Left colon (tissue), 2 donors: Measurements from ENCODE around the gene CYB5R3. TPM values are rescaled to one million over a fixed set of nuclear protein-coding genes. Genes with fewer than 3 reads are reported as not detected.
"Not testable (repeated sequence)": the region's sequence is repeated elsewhere in the genome, so short reads cannot be mapped to it uniquely, and the experiment has no call there.

Experiments used
- ATAC-seq: fragments of 200-7000 bp; cut with Tn5 transposase; one replicate; pipeline ENCODE4 v1.9.1; 2020; ENCODE audit warnings: mild to moderate bottlenecking, moderate library complexity
- DNase-seq, 2 donors: peaks; one replicate each; pipeline ENCODE4 v3.0.0-alpha.2; 2020
- intact Hi-C, 2 donors: fragments of 100-400 bp; cut with DNase I in 1 of 2; cut with micrococcal nuclease in 1 of 2; formaldehyde crosslinking; loops; one replicate each; pipeline versions ENCODE4 v1.11.2 to v1.14.0; 2022; cut with DNase I, micrococcal nuclease
- total RNA-seq, 2 donors: library from RNA; stranded (reverse); fragmentation: NEBNext Ultra II Directional; extraction: Animal tissue kit (Norgen Biotek cat#: 25700); gene quantifications; one replicate each; pipeline ENCODE4 v1.2.1, GENCODE V29; 2021
- donor health status: DM: no; HTN: no; CAD: no.
- donor health status: DM: yes; HTN: yes; CAD: no.

Gene CYB5R3
- total RNA-seq, 2 donors from 2014 or later = 157 to 192 TPM

DNA sequence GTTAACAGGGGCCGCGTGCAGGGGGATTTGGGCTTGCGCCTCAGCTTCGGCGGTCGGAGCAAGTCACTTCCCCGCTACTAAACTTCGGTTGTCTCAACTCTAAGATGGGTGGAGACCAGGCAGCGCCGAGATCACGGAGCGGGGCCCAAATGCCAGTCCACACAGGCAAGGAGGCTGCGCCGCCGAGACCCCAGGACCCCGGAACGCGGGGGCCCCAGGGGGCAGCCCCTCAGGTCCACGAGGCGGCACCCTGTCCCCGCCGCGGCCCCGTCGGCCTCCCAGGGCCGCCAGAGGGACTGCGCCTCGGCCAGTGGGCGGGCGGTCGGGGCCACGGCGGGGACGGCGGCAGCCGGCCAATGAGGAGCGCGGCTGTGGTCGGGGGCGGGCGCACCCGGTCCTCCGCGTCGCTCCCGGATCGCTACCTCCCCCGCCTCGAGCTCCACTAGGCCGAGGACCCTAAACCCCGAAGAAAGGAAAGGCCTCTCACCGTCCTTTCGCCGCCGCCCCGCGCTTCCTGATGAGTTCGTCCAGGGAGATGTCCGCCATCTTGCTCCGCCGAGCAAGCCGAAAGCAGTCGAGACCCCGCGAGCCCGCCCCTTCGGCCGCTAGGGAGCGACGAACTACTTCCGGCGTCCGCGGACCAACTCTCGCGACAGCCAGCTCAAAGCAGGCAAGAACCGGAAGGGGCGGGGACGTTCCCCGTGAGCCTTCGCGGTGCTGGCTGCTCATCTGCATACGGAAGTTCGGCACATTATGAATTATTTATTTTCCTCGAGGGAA is 34.7 kb downstream of the CYB5R3 start, which contains the start of gene POLDIP3:
POLDIP3 (minus strand) TSS at position 572 of the 780 bp plus-strand sequence; CDS start at position 546, 26 bp downstream.
- intact Hi-C loops = no loop called here
- peak; percentile 99 to 100 for DNase-seq
- ATAC-seq = peak; percentile 82

DNA sequence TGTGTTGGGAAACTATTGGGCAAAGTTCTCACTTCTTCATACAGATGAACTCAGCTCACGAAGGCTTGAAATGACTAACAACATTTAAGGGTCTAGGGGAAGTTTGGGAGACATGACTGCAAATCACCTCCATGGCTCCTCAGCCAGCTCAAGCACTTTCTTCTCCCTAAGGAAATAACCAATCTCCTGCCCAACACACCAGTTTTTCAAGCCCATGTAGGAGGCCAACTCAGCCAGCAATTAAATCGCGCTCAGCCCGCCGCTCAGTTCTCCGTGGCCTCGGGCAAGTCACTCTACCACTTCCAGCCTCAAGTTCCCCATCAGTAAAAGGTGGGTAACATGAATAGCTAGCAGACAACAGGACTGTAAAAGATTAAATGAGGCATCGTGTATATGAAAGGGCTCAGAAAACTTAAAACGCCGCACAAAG is 35.3 kb downstream of the CYB5R3 start:
- intact Hi-C loops = no loop called here
- no peak for DNase-seq
- ATAC-seq = peak; percentile 3

DNA sequence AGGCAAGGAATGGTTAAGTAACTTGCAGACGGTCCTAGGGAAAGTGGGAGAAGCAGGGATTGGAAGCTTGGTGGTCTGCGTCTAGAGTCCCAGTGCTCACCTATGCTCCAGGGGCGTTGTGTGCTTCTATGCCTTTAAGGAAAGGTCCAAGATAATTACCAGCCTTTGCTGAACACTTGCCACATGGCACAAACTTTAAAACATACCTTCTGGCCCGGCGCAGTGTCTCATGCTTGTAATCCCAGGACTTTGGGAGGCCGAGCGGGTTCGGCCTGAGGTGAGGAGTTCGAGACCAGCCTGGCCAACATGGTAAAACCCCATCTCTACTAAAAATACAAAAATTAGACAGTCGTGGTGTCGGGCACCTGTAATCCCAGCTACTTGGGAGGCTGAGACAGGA is 36.9 kb downstream of the CYB5R3 start:
- intact Hi-C loops = no loop called here
- ATAC-seq (no peak), DNase-seq (no peak)

DNA sequence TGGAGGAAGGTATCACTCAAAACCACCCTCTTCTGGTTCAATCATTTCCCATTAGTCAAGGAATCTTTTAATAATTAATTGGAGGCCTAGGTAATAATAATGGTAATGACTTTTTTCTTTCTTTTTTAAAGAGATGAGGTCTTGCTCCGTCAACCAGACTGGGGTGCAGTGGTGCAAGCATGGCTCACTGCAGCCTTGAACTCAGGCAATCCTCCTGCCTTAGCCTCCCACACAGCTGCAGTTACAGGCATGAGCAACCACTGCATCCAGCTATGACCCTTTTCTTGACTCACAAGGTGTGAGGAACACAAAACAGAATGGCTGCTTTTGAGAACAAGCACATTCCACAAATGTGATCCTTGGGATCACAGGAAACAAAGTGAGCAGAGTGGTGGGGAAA is 38.1 kb downstream of the CYB5R3 start:
- ATAC-seq (no peak), DNase-seq (no peak)
- intact Hi-C loops = no loop called here

DNA sequence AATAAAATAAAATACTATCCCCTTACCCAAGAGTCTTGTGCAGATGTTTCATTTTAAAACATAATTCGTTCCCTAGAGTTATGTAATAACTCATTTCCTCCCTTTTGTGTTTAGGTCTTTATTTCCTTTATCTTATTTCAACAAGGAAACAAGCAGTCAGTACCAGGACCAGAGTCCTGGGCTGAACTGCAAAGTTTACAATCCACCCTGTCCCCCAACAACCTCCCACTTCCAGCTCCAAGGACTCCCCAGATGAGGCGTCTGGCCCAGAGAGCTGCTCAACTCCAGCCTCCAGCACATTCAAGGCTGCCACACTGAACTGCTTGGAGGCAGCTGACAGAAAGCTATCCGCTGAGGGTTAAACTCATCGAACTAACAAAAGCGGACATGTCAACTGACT is 39.0 kb downstream of the CYB5R3 start:
- DNase-seq = no peak
- ATAC-seq = no peak
- intact Hi-C loops = no loop called here

DNA sequence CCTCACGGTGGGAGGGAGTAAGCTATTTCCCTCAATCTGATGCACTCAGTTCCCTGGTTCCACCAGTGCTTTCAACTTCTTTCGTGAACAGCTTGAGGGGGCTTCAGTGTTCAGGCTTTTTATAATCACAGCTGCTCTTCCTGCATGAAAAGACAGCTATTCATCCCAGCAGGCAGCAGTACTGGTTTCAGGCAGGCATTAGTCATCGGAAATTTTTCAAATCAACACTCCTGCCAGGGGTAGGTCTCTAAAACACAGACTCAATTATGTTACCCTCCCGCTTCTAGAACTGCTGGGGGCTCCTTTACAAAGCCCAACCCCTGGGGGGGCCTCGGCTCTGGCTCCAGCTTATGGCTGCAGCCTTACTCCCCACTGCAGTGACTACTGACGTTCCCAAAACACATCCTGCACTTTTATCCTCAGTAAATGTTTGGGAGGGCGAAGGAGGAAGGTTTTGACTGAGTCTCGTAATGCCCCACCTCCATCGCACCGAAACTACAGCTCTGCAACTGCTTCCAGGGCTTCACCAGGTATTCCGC is 40.3 kb downstream of the CYB5R3 start:
- DNase-seq (no peak), ATAC-seq (no peak)
- intact Hi-C loops = no loop called here

DNA sequence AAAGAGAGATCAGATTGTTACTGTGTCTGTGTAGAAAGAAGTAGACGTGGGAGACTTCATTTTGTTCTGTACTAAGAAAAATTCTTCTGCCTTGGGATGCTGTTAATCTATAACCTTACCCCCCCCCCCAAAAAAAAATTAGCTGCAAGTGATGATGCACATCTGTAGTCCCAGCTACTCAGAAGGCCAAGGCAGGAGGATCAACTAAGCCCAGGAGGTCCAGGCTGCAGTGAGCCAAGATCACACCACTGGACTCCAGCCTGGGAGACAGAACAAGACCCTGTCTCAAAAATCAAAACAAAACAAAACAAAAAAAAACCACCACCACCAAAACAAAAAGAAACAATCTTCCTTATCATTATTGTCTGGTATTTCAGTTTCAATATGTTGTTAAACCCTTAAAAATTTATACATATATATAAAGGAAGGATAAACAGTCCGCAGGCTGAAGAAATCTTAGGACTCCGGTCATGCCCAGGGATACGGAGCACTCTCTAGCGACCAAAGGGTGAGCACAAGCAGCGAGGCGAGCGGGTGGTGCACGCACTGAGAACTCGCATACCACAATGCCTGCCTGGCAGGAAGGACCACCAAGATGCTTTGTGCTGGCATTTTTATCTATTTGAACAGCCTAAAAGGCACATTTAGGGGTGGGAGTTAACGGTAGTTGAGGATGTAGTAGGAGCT is 40.9 kb downstream of the CYB5R3 start:
- intact Hi-C loops = no loop called here
- DNase-seq (no peak), ATAC-seq (no peak)

DNA sequence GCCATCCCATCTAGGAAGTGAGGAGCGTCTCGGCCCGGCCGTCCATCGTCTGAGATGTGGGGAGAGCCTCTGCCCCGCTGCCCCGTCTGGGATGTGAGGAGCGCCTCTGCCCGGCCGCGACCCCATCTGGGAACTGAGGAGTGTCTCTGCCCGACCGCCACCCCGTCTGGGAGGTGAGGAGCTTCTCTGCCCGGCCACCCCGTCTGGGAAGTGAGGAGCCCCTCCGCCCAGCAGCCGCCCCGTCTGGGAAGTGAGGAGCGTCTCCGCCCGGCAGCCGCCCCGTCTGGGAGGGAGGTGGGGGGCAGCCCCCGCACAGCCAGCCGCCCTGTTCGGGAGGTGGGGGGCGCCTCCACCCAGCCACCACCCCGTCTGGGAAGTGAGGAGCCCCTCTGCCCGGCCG is 41.6 kb downstream of the CYB5R3 start:
- ATAC-seq, DNase-seq, intact Hi-C loops: not testable (repeated sequence)

DNA sequence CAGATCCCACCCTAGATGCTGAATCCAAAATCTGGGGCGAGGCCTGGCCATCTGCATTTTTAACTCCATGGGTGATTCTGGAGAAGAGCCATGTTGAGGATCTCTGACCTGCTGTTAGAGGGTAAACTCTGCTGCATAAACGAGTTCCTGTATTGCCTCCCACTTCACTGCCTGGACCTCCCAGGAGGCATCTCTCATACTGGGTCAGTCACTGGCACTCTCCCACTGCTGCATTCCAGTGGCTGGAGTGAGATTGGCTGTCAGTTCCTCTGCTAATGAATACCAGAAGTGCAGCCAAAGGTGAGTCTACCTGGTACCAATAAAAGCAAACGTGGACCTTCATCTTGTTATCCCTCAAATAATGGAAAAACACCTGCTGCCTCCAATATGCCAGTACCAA is 44.8 kb downstream of the CYB5R3 start:
- intact Hi-C loops = no loop called here
- ATAC-seq (peak; percentile 16), DNase-seq (no peak)

DNA sequence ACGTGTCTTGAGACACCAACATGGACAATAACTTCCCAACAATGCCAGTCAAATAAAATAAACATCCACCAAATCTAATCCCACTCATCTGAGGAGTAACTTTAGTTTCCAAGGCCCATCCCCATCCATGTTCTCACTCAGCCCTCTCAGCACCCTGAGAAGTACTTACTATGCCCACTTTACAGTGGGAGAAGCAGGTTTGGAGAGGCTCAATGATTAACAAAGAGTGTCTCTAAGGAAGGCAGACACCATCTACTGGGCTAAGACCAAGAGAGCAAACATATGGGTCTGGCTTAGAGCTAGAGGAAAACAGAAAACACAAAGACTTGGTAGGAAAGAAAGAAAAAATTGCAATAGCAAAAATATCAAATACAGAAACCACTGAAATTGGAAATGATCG is 45.8 kb downstream of the CYB5R3 start:
- intact Hi-C loops = no loop called here
- DNase-seq = no peak
- ATAC-seq = no peak

DNA sequence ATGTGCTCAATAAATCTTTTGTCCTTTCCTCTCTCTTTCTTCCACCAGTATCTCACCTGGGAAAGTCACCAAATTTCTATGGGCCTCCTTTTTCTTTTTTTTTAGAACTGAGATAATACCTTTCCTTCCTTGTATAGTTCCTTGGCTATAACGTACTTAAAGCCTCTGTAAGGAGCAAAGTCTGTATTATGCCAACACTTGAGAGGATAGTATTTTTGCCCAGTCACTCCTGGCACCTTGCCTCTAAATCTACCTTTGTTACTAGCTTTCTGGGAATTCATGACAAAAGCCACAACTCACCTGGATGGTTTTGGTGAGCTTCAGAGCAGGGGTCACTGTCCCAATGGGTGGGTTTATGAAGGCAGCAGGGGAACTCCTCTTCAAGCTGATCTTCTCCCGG is 46.7 kb downstream of the CYB5R3 start:
- DNase-seq = no peak
- ATAC-seq = peak; percentile 76
- intact Hi-C loops = no loop called here

DNA sequence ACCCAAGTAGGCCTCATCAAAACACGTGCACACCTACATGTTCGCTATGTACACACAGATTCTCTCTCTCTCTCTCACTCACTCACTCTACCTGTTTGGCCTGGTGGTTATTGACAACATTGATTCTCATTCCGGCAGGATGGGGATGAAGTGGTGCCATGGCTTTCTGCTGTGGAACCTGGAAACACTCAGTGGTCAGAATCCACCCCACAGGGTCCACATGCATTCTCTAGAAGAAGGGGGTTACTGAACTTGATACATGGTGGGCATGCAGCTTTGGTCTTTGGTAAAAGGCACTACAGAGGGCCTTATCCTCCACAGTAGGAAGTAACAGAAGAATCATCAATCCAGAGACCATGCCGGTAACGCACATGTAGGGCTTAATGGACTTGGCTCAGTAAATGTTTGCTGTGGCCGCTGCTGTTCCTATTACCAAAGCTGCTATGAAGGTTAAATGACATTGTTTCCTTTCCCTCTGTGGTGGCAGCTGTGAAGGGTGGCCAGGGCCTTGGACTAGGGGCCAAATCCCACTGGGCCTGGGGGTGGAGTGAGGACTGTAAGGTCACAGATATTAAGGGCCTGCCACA is 47.2 kb downstream of the CYB5R3 start:
- ATAC-seq (peak; percentile 50), DNase-seq (no peak)
- intact Hi-C loops = no loop called here

DNA sequence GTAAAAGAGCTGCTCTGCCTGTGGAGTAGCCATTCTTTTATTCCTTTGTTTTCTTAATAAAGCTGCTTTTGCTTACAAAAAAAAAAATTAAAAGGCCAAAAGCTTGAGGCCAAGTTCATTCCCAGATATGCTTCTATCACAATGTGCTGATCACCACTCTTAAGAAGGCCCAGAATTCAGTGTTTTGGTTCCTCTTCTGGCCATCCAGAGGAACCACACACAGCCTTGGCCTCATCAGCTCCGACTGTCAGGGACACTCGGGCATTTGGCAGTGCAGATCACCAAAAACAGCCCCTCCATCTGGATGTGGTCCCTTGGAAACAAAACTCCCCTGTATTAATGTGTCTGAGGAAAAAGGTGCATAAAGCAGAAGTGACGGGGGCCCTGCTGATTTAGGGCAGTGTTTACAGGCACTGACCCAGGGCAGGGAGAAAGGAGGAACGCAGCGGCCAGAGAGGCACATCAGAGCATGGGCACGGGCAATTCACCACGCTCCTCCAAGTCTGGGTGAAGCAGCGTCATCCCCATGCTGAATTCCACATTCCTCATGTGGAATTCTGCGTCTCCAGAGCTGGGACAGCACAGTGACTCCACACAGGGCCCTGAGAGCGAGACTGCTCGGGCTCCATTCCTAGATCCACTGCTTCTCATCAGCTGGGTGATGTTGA is 52.2 kb downstream of the CYB5R3 start:
- intact Hi-C loops = no loop called here
- no peak for DNase-seq
- no peak for ATAC-seq

DNA sequence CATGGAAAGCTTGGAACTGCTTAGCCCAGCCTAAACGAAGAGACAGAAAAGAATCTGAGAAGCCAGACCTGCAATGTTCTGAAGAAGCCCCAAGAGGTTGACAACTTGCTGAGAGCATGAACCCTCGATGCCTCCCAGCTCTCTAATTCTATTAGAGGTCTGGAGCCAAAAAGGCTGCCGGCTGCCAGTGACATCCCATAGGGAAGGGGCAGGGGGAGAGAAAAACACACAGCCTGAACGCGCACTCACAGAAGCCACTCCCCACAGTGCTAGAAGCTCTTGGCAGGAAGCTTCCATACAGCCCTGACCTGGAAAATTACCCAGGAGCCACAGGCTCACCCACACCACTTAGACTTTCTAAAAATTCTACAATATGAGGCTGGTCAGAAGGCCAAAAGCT is 52.9 kb downstream of the CYB5R3 start:
- intact Hi-C loops = no loop called here
- DNase-seq = no peak
- ATAC-seq = no peak

DNA sequence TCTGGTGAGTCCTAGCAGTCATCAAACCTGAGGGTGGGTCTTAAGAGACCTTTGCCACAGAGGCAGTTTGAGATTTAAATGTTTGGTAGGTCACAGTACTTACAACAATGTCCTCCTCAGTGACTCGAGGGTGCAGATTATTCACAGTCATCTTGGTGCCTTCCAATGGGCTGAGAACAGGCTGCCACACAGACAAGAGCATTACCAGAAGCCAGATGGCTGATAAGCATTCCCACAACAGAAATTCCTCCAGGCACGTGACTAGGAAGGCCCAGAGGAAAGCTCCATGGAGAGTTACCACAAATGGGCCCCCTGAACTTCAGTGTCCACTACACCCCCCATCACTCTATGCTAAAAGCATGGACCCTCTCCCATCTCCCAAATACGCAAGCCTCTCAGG is 53.8 kb downstream of the CYB5R3 start:
- ATAC-seq = no peak
- no peak for DNase-seq
- intact Hi-C loops = no loop called here

DNA sequence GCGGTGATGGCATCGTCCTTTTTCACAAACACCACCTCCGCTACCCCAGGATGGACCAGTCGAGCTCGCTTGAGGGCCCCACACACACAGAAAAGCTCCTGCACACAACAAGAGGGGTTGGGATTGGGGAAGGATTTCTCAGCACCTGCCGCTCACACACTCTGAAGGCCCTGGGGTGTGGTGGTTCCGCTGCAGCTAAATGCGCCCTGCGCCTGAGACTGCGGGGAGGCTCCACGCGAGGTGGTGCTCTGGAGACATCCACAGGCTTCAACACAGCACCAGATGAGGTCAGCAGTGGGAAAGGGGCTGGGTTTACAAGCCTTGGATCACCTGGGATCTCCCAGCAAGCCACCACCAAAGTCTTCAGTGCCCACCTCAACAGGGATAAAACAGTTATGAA is 57.2 kb downstream of the CYB5R3 start:
- ATAC-seq = no peak

DNA sequence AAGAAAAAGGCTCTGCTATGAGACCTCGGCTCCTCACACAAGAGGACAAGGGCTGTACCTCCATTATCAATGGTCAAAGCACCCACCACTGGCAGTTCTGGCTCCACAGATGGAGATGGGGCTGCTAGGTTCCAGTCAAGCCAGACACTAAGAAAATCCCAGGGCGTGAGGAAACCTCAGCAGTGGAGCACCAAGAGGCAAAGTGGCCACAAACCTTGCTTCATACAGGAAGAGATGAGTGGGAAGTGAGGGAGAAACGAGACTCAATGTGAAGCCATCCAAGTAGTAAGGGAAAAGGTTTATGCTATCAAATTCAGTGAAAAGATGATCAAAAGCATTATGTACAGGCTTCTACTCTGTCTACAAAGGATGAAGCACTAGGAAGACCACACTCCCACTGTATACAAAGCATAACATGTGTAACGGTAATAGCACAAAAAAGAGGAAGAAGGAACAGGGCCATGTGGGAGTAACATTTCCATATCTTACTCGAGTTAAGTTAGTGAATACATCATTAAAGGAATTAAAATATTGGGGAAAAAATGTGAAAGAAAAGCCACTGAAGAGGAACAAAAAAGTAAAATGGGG is 61.5 kb downstream of the CYB5R3 start:
- no peak for ATAC-seq
- intact Hi-C loops = no loop called here

More for the DNA sequence above, 57.2 kb downstream of the CYB5R3 start:
- intact Hi-C loops = no loop called here
- DNase-seq = no peak

DNA sequence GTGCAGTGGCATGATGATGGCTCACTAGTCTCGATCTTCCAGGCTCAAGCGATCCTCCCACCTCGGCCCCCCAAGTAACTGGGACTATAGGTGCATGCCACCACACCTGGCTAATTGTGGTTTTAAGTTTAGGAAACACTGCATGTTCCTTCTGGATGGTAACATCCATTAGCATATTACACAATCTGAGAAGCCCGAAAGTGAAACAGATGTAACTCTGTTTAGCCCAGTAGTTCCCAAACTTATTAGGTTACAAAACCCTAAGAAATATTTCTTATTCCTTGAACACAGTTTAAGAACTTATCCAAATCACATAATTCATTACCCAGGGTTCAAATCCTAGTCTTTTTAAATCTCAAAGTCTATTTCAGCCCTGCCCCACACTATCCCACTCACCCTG is 62.8 kb downstream of the CYB5R3 start:
- no peak for DNase-seq
- no peak for ATAC-seq
- intact Hi-C loops = no loop called here

More for the DNA sequence above, 61.5 kb downstream of the CYB5R3 start:
- no peak for DNase-seq

DNA sequence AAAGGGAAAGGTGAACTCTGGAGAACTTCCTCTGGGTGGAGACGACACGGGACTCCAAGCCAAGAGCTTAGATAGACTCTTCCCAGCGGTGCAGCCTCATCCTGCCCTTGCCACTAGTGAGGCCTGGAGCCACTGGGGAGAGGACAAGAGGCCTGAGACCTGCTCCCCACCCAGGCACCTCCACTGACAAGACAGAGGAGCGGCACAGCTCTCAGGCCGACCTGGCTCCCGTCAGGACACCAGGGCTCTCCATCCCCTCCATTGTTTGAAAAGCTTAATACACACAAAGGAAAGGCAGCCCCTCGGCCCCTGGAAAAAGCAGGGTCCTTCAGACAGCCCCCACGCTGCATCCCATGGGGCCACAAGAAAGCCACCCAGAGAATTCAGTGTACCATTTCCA is 64.1 kb downstream of the CYB5R3 start:
- DNase-seq (no peak), ATAC-seq (no peak)
- intact Hi-C loops = no loop called here
